ENCODE data around the gene ALCAM. TPM values are rescaled to one million over a fixed set of nuclear protein-coding genes. Genes with fewer than 3 reads are reported as not detected.

Gene ALCAM
- polyA plus RNA-seq, 1 of the 3 experiments (the other 2 are of a cell fraction) = 58.3 TPM

GRCh38 chr3:105440113-105440512, 73.4 kb downstream of the ALCAM start:
- ChIA-PET POLR2A (no interaction called here), CTCF (interaction anchor here (1.6 kb wide), 1 partner anchor 21 kb away, joined by 3 read pairs; no protein-coding TSS in a partner anchor)
- WGBS (ENCODE audit: low lambda C conversion rate) = 90% methylated on average over 3 of the region's 3 CpGs
- peaks cover 94% of the 10 kb centered on the region for H3K79me2 ChIP-seq (ENCODE audit: insufficient read depth)
- no peak overlapping the region; a peak in 1 of 4 replicates for H3K27ac ChIP-seq (ENCODE audit: low read depth in 2 of 2, low read length in 1 of 2)
- peaks cover 7% of the 10 kb centered on the region for H3F3A ChIP-seq (replicated peaks; ENCODE audit: insufficient read depth)
- no peaks in the 10 kb centered on the region for H3K9me3 ChIP-seq
- no peak overlapping the region for H3K4me3 ChIP-seq (ENCODE audit: low read depth in 2 of 2, low read length in 1 of 2)
- DNase-seq = no peak
- no peaks in the 10 kb centered on the region for H3K27me3 ChIP-seq (ENCODE audit: insufficient read depth)
- H3K36me3 ChIP-seq (replicated peaks in 1 of 2; ENCODE audit: control insufficient read depth in 1 of 2, insufficient read depth in 2 of 2, low read length in 1 of 2) = peaks cover 0 to 34% of the 10 kb centered on the region in 2 experiments
- no peak for TF ChIP-seq TAF1 (IDR thresholded peaks at IDR 0.05; ENCODE audit: borderline replicate concordance, low read depth, low read length)
- TF ChIP-seq ELF1 (IDR thresholded peaks at IDR 0.05) = no peak
- TF ChIP-seq CTCF (IDR thresholded peaks at IDR 0.05) = no peak
- no peak for TF ChIP-seq SMC3 (IDR thresholded peaks at IDR 0.05; ENCODE audit: low read depth, low read length)
- TF ChIP-seq EZH2phosphoT487 (IDR thresholded peaks at IDR 0.05; ENCODE audit: borderline replicate concordance, low read depth) = no peak
- TF ChIP-seq EP300 (IDR thresholded peaks at IDR 0.05; ENCODE audit: borderline replicate concordance in 1 of 2, low read depth in 1 of 2, low read length in 1 of 2) = no peak
- TF ChIP-seq RXRA (IDR thresholded peaks at IDR 0.05; ENCODE audit: borderline replicate concordance, low read depth) = no peak
- no peak for TF ChIP-seq CHD2 (IDR thresholded peaks at IDR 0.05; ENCODE audit: low read length, partially characterized antibody)
- TF ChIP-seq RFX5 (IDR thresholded peaks at IDR 0.05; ENCODE audit: low read length) = no peak
- no peak for TF ChIP-seq IRF3 (IDR thresholded peaks at IDR 0.05; ENCODE audit: low read depth, low read length)
- TF ChIP-seq FOSL2 (IDR thresholded peaks at IDR 0.05; ENCODE audit: borderline replicate concordance, low read depth) = no peak
- no peak for TF ChIP-seq REST (IDR thresholded peaks at IDR 0.05; ENCODE audit: low read depth, low read length)
- no peak for TF ChIP-seq TCF12 (IDR thresholded peaks at IDR 0.05)
- no peak for TF ChIP-seq USF1 (IDR thresholded peaks at IDR 0.05; ENCODE audit: borderline replicate concordance, low read depth)
- no peak for TF ChIP-seq GABPA (IDR thresholded peaks at IDR 0.05; ENCODE audit: low read depth)
- no peak for TF ChIP-seq YY1 (IDR thresholded peaks at IDR 0.05; ENCODE audit: low read depth)
- H4K20me1 ChIP-seq (ENCODE audit: insufficient read depth) = no peaks in the 10 kb centered on the region; the same call in 1 of the 2 replicates
- H3K9ac ChIP-seq = no peak overlapping the region
- H3K4me2 ChIP-seq = no peak overlapping the region
- H3K9me2 ChIP-seq = no peaks in the 10 kb centered on the region
- no peak overlapping the region for H2AFZ ChIP-seq (ENCODE audit: low read depth)
- no peaks in the 10 kb centered on the region; a peak in 1 of 4 replicates for H3K4me1 ChIP-seq (ENCODE audit: control insufficient read depth in 1 of 2, insufficient read depth in 2 of 2, low read depth in 1 of 2, low read length in 1 of 2)

Measured in SK-N-SH (cell line).